ENCODE results near the gene CDK5RAP3. TPM values are rescaled to one million over a fixed set of nuclear protein-coding genes. Genes with fewer than 3 reads are reported as not detected.

The CDK5RAP3 gene
- total RNA-seq, 1 experiment from 2014 or later, result 149 TPM

DNA sequence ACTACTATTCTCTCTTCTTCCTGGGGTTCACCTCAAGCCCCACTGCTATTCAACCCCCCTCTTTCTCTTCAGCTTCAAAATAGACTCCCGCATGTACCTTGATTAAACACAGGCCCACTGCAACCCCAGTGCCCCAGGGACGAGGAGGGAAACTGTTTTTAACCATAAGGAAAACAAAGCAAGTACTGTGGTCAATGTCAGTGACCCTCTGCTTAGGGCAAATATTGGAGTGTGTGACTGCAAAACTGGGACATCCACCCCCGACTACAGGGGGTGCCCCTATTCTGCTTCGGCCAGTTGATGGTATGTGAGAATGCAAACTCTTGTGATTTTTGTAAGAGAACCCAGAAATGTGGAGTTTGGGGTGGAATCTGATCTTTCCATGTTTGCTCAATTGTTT, 39.1 kb upstream of the CDK5RAP3 start:
- Histone ChIP-seq H3K4me2 (ENCODE audit: insufficient read depth, insufficient read length, low read length) (no peak overlapping the region), H4K8ac (replicated peaks; ENCODE audit: insufficient read length, low read depth, low read length) (no peak overlapping the region), H2AK5ac (ENCODE audit: insufficient read length, low read length) (no peak overlapping the region), H3K23me2 (ENCODE audit: insufficient read length, low read depth, low read length, poor library complexity, severe bottlenecking) (no peaks in the 10 kb centered on the region), H2BK20ac (ENCODE audit: low read depth, low read length, poor library complexity, severe bottlenecking) (no peak overlapping the region), H3K79me2 (ENCODE audit: insufficient read depth, low read length) (no peaks in the 10 kb centered on the region), H3K79me1 (ENCODE audit: insufficient read depth, low read depth, low read length, poor library complexity, severe bottlenecking) (no peaks in the 10 kb centered on the region), H3K14ac (ENCODE audit: insufficient read depth, low read length) (no peak overlapping the region), H4K91ac (ENCODE audit: insufficient read length, low read depth, low read length) (no peak overlapping the region), H3K23ac (ENCODE audit: insufficient read length, low read depth, low read length) (no peak overlapping the region), H3T11ph (ENCODE audit: low read length) (no peak overlapping the region), H2AFZ (ENCODE audit: low read length) (no peak overlapping the region), H4K5ac (ENCODE audit: insufficient read length, low read depth, low read length) (no peak overlapping the region), H2BK12ac (ENCODE audit: insufficient read length, low read depth, low read length) (no peak overlapping the region), H3K9ac (ENCODE audit: extremely low read depth, insufficient read length, low read length) (no peak overlapping the region), H3K27ac (ENCODE audit: insufficient read length, low read depth, low read length) (no peak overlapping the region), H3K27me3 (ENCODE audit: insufficient read depth, low read length) (no peaks in the 10 kb centered on the region), H3K18ac (ENCODE audit: insufficient read length, low read depth, low read length) (no peak overlapping the region), H3K9me3 (ENCODE audit: control insufficient read depth, low read depth, low read length) (no peaks in the 10 kb centered on the region), H3K4ac (ENCODE audit: low read depth, low read length) (no peak overlapping the region), H4K20me1 (ENCODE audit: control insufficient read depth, insufficient read depth, insufficient read length) (no peaks in the 10 kb centered on the region), H3K4me1 (ENCODE audit: insufficient read depth, low read length) (no peaks in the 10 kb centered on the region), H2BK5ac (ENCODE audit: insufficient read length, low read length) (no peak overlapping the region), H2BK15ac (ENCODE audit: low read depth, low read length) (no peak overlapping the region), H3K56ac (ENCODE audit: insufficient read length, low read depth, low read length) (no peak overlapping the region), H2BK120ac (ENCODE audit: low read depth, low read length, poor library complexity, severe bottlenecking) (no peak overlapping the region)
- DNase-seq, result no peak
- WGBS (ENCODE audit: extremely low coverage, insufficient read length, low lambda C conversion rate), result no CpG with 5 or more reads among the region's 4 CpGs
- Mint-ChIP-seq H3K36me3 (ENCODE audit: insufficient read depth in 1 of 3, low read depth in 3 of 3) (peaks cover 6 to 20% (median 17%) of the 10 kb centered on the region in 3 experiments; a peak in 6 of 7 replicates), H3K4me3 (no peak overlapping the region), H3K4me1 (no peaks in the 10 kb centered on the region), H3K27ac (peak overlapping the region in 1 of 3 experiments; percentile 10; a peak in 2 of 7 replicates), H3K27me3 (ENCODE audit: low read depth) (peaks cover 4% of the 10 kb centered on the region; the same call in 1 of the 2 replicates), H3K9me3 (no peaks in the 10 kb centered on the region; a peak in 1 of 5 replicates)
- TF ChIP-seq, protein P1, sequence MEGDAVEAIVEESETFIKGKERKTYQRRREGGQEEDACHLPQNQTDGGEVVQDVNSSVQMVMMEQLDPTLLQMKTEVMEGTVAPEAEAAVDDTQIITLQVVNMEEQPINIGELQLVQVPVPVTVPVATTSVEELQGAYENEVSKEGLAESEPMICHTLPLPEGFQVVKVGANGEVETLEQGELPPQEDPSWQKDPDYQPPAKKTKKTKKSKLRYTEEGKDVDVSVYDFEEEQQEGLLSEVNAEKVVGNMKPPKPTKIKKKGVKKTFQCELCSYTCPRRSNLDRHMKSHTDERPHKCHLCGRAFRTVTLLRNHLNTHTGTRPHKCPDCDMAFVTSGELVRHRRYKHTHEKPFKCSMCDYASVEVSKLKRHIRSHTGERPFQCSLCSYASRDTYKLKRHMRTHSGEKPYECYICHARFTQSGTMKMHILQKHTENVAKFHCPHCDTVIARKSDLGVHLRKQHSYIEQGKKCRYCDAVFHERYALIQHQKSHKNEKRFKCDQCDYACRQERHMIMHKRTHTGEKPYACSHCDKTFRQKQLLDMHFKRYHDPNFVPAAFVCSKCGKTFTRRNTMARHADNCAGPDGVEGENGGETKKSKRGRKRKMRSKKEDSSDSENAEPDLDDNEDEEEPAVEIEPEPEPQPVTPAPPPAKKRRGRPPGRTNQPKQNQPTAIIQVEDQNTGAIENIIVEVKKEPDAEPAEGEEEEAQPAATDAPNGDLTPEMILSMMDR (conservative IDR thresholded peaks at IDR 0.05), result no peak
